ENCODE data around the gene SLC41A3. TPM values are rescaled to one million over a fixed set of nuclear protein-coding genes. Genes with fewer than 3 reads are reported as not detected.

SLC41A3 gene
- total RNA-seq, 1 experiment from 2014 or later: 35.5 TPM

GRCh38 chr3:126085276-126085675 is 1.4 kb upstream of the SLC41A3 start:
- H3K9me3 ChIP-seq (ENCODE audit: control insufficient read depth, low read depth, low read length): no peaks in the 10 kb centered on the region
- H3K4me1 Mint-ChIP-seq: peaks cover 9 to 14% of the 10 kb centered on the region in 2 experiments
- H3K79me1 ChIP-seq (ENCODE audit: insufficient read depth, low read depth, low read length, poor library complexity, severe bottlenecking): no peaks in the 10 kb centered on the region
- no peaks in the 10 kb centered on the region for H3K27me3 Mint-ChIP-seq (ENCODE audit: low read depth)
- H3K27me3 ChIP-seq (ENCODE audit: insufficient read depth, low read length): no peaks in the 10 kb centered on the region
- H3K36me3 Mint-ChIP-seq (ENCODE audit: insufficient read depth in 1 of 3, low read depth in 3 of 3): peaks cover 3 to 48% (median 21%) of the 10 kb centered on the region in 3 experiments; a peak in 6 of 7 replicates
- H4K91ac ChIP-seq (ENCODE audit: insufficient read length, low read depth, low read length): no peak overlapping the region
- H3K4me1 ChIP-seq (ENCODE audit: insufficient read depth, low read length): no peaks in the 10 kb centered on the region
- H3K27ac Mint-ChIP-seq: no peak overlapping the region
- H4K8ac ChIP-seq (replicated peaks; ENCODE audit: insufficient read length, low read depth, low read length): no peak overlapping the region
- peaks cover 3% of the 10 kb centered on the region for H3K23me2 ChIP-seq (ENCODE audit: insufficient read length, low read depth, low read length, poor library complexity, severe bottlenecking)
- no peak overlapping the region for H2BK5ac ChIP-seq (ENCODE audit: insufficient read length, low read length)
- no peak for DNase-seq
- H3K79me2 ChIP-seq (ENCODE audit: insufficient read depth, low read length): no peaks in the 10 kb centered on the region
- no peaks in the 10 kb centered on the region for H4K20me1 ChIP-seq (ENCODE audit: control insufficient read depth, insufficient read depth, insufficient read length)
- no peak overlapping the region for H3K4me2 ChIP-seq (ENCODE audit: insufficient read depth, insufficient read length, low read length)
- TF ChIP-seq, protein P1, sequence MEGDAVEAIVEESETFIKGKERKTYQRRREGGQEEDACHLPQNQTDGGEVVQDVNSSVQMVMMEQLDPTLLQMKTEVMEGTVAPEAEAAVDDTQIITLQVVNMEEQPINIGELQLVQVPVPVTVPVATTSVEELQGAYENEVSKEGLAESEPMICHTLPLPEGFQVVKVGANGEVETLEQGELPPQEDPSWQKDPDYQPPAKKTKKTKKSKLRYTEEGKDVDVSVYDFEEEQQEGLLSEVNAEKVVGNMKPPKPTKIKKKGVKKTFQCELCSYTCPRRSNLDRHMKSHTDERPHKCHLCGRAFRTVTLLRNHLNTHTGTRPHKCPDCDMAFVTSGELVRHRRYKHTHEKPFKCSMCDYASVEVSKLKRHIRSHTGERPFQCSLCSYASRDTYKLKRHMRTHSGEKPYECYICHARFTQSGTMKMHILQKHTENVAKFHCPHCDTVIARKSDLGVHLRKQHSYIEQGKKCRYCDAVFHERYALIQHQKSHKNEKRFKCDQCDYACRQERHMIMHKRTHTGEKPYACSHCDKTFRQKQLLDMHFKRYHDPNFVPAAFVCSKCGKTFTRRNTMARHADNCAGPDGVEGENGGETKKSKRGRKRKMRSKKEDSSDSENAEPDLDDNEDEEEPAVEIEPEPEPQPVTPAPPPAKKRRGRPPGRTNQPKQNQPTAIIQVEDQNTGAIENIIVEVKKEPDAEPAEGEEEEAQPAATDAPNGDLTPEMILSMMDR (conservative IDR thresholded peaks at IDR 0.05): no peak
- peak overlapping the region in 1 of 2 experiments; percentile 77; a peak in 2 of 5 replicates for H3K4me3 Mint-ChIP-seq
- no peak overlapping the region for H4K5ac ChIP-seq (ENCODE audit: insufficient read length, low read depth, low read length)
- no peak overlapping the region for H3K18ac ChIP-seq (ENCODE audit: insufficient read length, low read depth, low read length)
- WGBS (ENCODE audit: extremely low coverage, insufficient read length, low lambda C conversion rate): no CpG with 5 or more reads among the region's 7 CpGs
- H3K9me3 Mint-ChIP-seq: peaks cover 45 to 46% of the 10 kb centered on the region in 2 experiments
- H3K9ac ChIP-seq (ENCODE audit: extremely low read depth, insufficient read length, low read length): no peak overlapping the region
- H2AFZ ChIP-seq (ENCODE audit: low read length): no peak overlapping the region
- no peak overlapping the region for H2BK12ac ChIP-seq (ENCODE audit: insufficient read length, low read depth, low read length)
- H3K56ac ChIP-seq (ENCODE audit: insufficient read length, low read depth, low read length): no peak overlapping the region
- H2BK120ac ChIP-seq (ENCODE audit: low read depth, low read length, poor library complexity, severe bottlenecking): no peak overlapping the region
- H3K23ac ChIP-seq (ENCODE audit: insufficient read length, low read depth, low read length): no peak overlapping the region
- H3K4ac ChIP-seq (ENCODE audit: low read depth, low read length): no peak overlapping the region
- no peak overlapping the region for H2AK5ac ChIP-seq (ENCODE audit: insufficient read length, low read length)
- no peak overlapping the region for H3T11ph ChIP-seq (ENCODE audit: low read length)
- no peak overlapping the region for H3K27ac ChIP-seq (ENCODE audit: insufficient read length, low read depth, low read length)
- no peak overlapping the region for H2BK20ac ChIP-seq (ENCODE audit: low read depth, low read length, poor library complexity, severe bottlenecking)
- H2BK15ac ChIP-seq (ENCODE audit: low read depth, low read length): no peak overlapping the region
- H3K14ac ChIP-seq (ENCODE audit: insufficient read depth, low read length): no peak overlapping the region
